ENCODE results near the gene EXTL2. TPM values are rescaled to one million over a fixed set of nuclear protein-coding genes. Genes with fewer than 3 reads are reported as not detected.
"Not testable (repeated sequence)": the region's sequence is repeated elsewhere in the genome, so short reads cannot be mapped to it uniquely, and the experiment has no call there.

The EXTL2 gene
- total RNA-seq, 1 experiment from 2014 or later = 17.0 TPM

DNA sequence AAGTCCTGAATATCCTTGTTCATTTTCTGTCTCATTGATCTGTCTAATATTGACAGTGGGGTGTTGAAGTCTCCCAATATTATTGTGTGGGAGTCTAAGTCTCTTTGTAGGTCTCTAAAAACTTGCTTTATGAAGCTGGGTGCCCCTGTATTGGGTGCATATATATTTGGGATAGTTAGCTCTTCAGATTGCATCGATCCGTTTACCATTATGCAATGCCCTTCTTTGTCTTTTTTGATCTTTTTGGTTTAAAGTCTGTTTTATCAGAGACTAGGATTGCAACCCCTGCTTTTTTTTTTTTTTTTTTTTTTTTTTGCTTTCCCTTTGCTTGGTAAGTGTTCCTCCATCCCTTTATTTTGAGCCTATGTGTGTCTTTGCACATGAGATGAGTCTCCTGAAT lies 51.5 kb downstream of the EXTL2 start:
- not testable (repeated sequence) for H3K27me3 ChIP-seq (ENCODE audit: low read length); H3K36me3 ChIP-seq (ENCODE audit: insufficient read depth, low read length); H3K4me1 ChIP-seq (ENCODE audit: low read length); H4K20me1 ChIP-seq (ENCODE audit: insufficient read depth, low read depth, low read length); H2AFZ ChIP-seq (ENCODE audit: low read length); H3K27ac ChIP-seq (ENCODE audit: low read length); H3K79me2 ChIP-seq (ENCODE audit: low read length); H3K9me3 ChIP-seq (ENCODE audit: low read length); H3K4me3 ChIP-seq (ENCODE audit: low read length); H3K4me2 ChIP-seq (ENCODE audit: low read depth, low read length, poor library complexity, severe bottlenecking); H3K9ac ChIP-seq (ENCODE audit: low read length); DNase-seq; H3K9me2 ChIP-seq (replicated peaks; ENCODE audit: insufficient read depth, low read length)

DNA sequence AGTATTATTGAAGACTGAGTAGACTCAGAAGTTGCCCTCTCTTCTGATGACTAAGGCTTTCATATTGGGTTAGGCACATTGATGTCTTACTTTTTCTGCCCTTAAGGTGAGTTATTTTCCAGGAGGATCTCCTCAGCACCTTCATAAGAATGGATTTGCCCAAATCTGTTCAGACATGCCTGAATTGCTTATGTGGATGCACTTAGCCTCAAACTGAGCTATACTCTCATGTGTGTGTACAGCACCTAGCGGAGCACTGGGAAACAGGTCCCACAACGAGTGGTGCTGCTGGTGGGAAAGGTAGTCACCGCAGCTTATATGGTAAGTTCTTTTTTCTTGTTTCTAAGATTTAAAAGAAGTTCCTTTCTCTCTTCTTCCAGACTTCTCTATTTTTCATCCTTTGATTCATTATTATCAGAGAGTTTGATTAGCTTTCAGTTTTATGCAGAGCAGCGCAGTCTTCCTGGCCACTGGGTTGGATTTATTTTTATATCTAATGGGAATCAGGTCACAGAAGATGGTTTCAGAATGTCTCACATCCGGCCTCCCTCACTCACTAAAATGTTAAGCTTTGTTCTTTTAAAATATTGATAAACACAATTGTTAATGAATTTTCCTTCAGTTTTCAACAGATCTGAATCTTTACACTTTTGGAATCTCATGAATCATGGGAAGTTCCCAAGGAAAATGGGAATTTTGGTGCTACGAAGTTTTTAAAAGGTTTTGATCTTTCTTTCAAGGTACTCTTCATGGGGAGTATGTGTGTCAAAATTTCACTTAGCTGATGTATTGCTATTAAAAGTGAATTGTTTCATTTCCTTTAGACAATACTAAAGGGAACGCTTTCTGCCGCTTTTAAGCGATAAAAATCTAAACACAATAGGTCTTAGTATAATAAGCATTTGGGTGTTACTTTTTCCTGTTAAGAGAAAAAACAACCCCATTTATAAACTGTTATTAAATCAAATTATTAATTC lies 58.5 kb downstream of the EXTL2 start:
- Histone ChIP-seq H4K20me1 (ENCODE audit: insufficient read depth, low read depth, low read length) (no peaks in the 10 kb centered on the region), H3K27me3 (ENCODE audit: low read length) (no peaks in the 10 kb centered on the region), H3K9ac (ENCODE audit: low read length) (no peak overlapping the region), H3K79me2 (ENCODE audit: low read length) (no peaks in the 10 kb centered on the region), H2AFZ (ENCODE audit: low read length) (no peak overlapping the region), H3K9me3 (ENCODE audit: low read length) (no peaks in the 10 kb centered on the region), H3K4me1 (ENCODE audit: low read length) (no peaks in the 10 kb centered on the region), H3K36me3 (ENCODE audit: insufficient read depth, low read length) (no peaks in the 10 kb centered on the region), H3K27ac (ENCODE audit: low read length) (no peak overlapping the region), H3K9me2 (replicated peaks; ENCODE audit: insufficient read depth, low read length) (no peaks in the 10 kb centered on the region), H3K4me3 (ENCODE audit: low read length) (no peak overlapping the region), H3K4me2 (ENCODE audit: low read depth, low read length, poor library complexity, severe bottlenecking) (no peak overlapping the region)
- DNase-seq = no peak

DNA sequence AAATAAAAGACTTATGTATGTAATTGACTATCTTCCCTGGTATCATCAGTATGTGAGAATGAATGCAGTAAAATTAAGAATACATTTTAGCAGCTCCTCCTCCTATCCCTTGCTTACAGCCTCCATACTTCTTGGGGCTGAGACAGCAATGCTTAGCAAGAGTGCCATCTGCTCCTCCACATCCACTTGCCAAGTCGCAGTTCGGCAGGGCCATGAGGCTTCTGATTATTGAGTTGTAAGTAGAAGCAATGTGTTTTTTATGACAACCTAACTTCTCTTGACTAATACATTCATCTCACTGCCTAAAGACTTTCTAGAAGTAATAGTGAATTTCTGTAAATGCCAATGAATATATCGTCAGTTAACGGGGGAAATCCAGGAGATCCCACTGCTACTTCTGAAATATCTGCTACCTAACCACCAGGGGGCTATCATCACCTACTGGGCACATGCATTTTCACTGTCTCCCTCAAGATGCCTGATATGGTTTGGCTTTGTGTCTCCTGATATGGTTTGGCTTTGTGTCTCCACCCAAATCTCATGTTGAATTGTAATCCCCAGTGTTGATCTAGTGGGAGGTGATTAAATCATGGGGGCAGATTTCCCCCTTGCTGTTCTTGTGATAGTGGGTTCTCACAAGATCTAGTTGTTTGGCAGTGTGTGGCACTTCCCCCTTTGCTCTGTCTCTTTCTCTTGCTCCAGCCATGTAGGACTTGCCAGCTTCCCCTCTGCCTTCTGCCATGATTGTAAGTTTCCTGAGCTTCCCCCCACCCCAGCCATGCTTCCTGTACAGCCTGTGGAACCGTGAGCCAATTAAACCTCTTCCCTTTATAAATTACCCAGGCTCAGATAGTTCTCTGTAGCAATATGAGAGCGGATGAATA lies 59.6 kb downstream of the EXTL2 start:
- Histone ChIP-seq H3K36me3 (ENCODE audit: insufficient read depth, low read length) (no peaks in the 10 kb centered on the region), H3K4me1 (ENCODE audit: low read length) (no peaks in the 10 kb centered on the region), H3K79me2 (ENCODE audit: low read length) (no peaks in the 10 kb centered on the region), H3K4me3 (ENCODE audit: low read length) (no peak overlapping the region), H2AFZ (ENCODE audit: low read length) (no peak overlapping the region), H3K9me3 (ENCODE audit: low read length) (no peaks in the 10 kb centered on the region), H3K4me2 (ENCODE audit: low read depth, low read length, poor library complexity, severe bottlenecking) (no peak overlapping the region), H3K9me2 (replicated peaks; ENCODE audit: insufficient read depth, low read length) (no peaks in the 10 kb centered on the region), H3K27ac (ENCODE audit: low read length) (no peak overlapping the region), H3K9ac (ENCODE audit: low read length) (no peak overlapping the region), H4K20me1 (ENCODE audit: insufficient read depth, low read depth, low read length) (no peaks in the 10 kb centered on the region), H3K27me3 (ENCODE audit: low read length) (no peaks in the 10 kb centered on the region)
- peak; percentile 72 for DNase-seq

DNA sequence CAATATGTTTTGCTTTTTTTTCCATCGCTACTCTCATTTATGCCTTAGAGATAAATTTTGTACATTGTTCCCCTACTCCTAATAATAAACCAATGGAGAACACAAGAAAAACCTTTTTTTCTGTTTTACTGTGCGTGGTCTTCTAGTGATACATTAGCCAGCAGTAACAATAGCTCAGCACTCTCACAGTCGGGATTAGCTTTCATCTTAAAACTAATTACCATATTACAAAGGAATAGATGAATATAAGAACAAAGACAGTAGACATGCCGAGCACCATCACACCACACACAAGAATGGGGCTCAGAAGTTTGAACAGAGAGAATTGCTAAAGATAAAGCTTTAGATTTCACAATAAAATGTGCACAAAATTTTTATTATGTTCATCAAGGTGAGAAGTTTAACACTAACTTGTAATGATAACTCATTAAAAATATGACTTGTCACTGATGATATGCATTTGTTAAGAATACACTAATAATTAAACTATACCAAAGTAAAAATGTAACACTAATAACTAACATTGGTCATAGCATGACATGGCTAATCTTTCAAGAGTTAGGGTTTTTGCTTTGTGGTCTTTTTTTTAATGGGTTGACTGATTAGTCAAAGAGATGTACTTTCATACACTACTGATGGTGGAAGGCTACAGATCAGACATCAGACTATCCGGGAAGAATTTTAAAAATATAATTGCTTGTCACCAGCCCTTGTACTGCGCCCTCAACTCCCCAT lies 61.8 kb downstream of the EXTL2 start:
- H3K27ac ChIP-seq (ENCODE audit: low read length) = no peak overlapping the region
- no peaks in the 10 kb centered on the region for H4K20me1 ChIP-seq (ENCODE audit: insufficient read depth, low read depth, low read length)
- no peaks in the 10 kb centered on the region for H3K9me2 ChIP-seq (replicated peaks; ENCODE audit: insufficient read depth, low read length)
- no peaks in the 10 kb centered on the region for H3K4me1 ChIP-seq (ENCODE audit: low read length)
- no peak for DNase-seq
- no peak overlapping the region for H3K9ac ChIP-seq (ENCODE audit: low read length)
- H3K36me3 ChIP-seq (ENCODE audit: insufficient read depth, low read length) = no peaks in the 10 kb centered on the region
- H3K4me2 ChIP-seq (ENCODE audit: low read depth, low read length, poor library complexity, severe bottlenecking) = no peak overlapping the region
- no peaks in the 10 kb centered on the region for H3K9me3 ChIP-seq (ENCODE audit: low read length)
- no peaks in the 10 kb centered on the region for H3K79me2 ChIP-seq (ENCODE audit: low read length)
- H3K4me3 ChIP-seq (ENCODE audit: low read length) = no peak overlapping the region
- H2AFZ ChIP-seq (ENCODE audit: low read length) = no peak overlapping the region
- H3K27me3 ChIP-seq (ENCODE audit: low read length) = no peaks in the 10 kb centered on the region

DNA sequence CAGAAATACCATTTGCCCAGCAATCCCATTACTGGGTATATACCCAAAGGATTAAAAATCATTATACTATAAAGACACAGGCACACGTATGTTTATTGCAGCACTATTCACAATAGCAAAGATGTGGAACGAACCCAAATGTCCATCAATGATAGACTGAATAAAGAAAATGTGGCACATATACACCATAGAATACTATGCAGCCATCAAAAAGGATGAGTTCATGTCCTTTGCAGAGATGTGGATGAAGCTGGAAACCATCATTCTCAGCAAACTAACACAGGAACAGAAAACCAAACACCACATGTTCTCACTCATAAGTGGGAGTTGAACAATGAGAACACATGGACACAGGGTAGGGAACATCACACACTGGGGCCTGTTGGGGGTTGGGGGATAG lies 69.0 kb downstream of the EXTL2 start:
- H3K27me3 ChIP-seq (ENCODE audit: low read length) = not testable (repeated sequence)

More for the DNA sequence above, 69.0 kb downstream of the EXTL2 start:
- H3K36me3 ChIP-seq (ENCODE audit: insufficient read depth, low read length); H3K9me3 ChIP-seq (ENCODE audit: low read length); H4K20me1 ChIP-seq (ENCODE audit: insufficient read depth, low read depth, low read length); H3K4me1 ChIP-seq (ENCODE audit: low read length); H2AFZ ChIP-seq (ENCODE audit: low read length); H3K9ac ChIP-seq (ENCODE audit: low read length); H3K27ac ChIP-seq (ENCODE audit: low read length); H3K4me3 ChIP-seq (ENCODE audit: low read length); H3K79me2 ChIP-seq (ENCODE audit: low read length); H3K9me2 ChIP-seq (replicated peaks; ENCODE audit: insufficient read depth, low read length); DNase-seq; H3K4me2 ChIP-seq (ENCODE audit: low read depth, low read length, poor library complexity, severe bottlenecking): not testable (repeated sequence)

Other genes with a start within 250 kb of the EXTL2 start
- gene VCAM1, start 175.1 kb downstream of the EXTL2 start, total RNA-seq (2014; rRNA removed; shearing (Covaris generic); ENCODE audit: low replicate concordance) = not detected in 2 replicates
- 8.9 and 28.8 TPM in 2 replicates for gene SLC30A7, start 1.2 kb upstream of the EXTL2 start, total RNA-seq (2014; rRNA removed; shearing (Covaris generic); ENCODE audit: low replicate concordance)
- gene DPH5, start 130.9 kb upstream of the EXTL2 start, total RNA-seq (2014; rRNA removed; shearing (Covaris generic); ENCODE audit: low replicate concordance) = 16.6 and 17.7 TPM in 2 replicates